CD4-positive, alpha-beta memory T cell (primary cell): ENCODE data around the gene TP53TG3. TPM values are rescaled to one million over a fixed set of nuclear protein-coding genes. Genes with fewer than 3 reads are reported as not detected.
"Not testable (repeated sequence)": the region's sequence is repeated elsewhere in the genome, so short reads cannot be mapped to it uniquely, and the experiment has no call there.

Experiments used
- CTCF ChIA-PET: fragments of 350-600 bp; sonication (Branson Sonifier 250); formaldehyde crosslinking; loops from one replicate; lab custom pipeline; 2021; ENCODE audit warnings: inconsistent platforms; ENCODE audit not compliant: partially characterized antibody; lab: Charles Lee
- POLR2A ChIA-PET: fragments of 350-600 bp; sonication (Branson Sonifier 250); formaldehyde crosslinking; loops from one replicate; lab custom pipeline; 2021; ENCODE audit not compliant: partially characterized antibody; lab: Charles Lee
- DNase-seq, 5 donors: peaks; one replicate each; pipeline versions ENCODE4 v3.0.0 to v3.0.0-alpha.2; 2020 to 2022; ENCODE audit warnings: mixed read lengths in 1 of 5
- H3K27ac ChIP-seq: one replicate; pipeline ENCODE4 v1.7.0; 2013; ENCODE audit warnings: low read depth, low read length
- H3K27me3 ChIP-seq: 2 replicates; pipeline ENCODE4 v1.7.0; 2013; ENCODE audit warnings: mild to moderate bottlenecking, low read length, moderate library complexity; ENCODE audit not compliant: insufficient read depth
- H3K36me3 ChIP-seq: 2 replicates; pipeline ENCODE4 v1.7.0; 2013; ENCODE audit warnings: mild to moderate bottlenecking, low read length, moderate library complexity; ENCODE audit not compliant: insufficient read depth
- H3K4me1 ChIP-seq: 2 replicates; pipeline ENCODE4 v1.7.0; 2013; ENCODE audit warnings: mild to moderate bottlenecking, low read length, moderate library complexity; ENCODE audit not compliant: insufficient read depth
- H3K4me3 ChIP-seq, 2 donors: one replicate each; pipeline ENCODE4 v1.7.0; 2013; ENCODE audit warnings: low read length in 2 of 2, mild to moderate bottlenecking in 1 of 2
- H3K9me3 ChIP-seq, 2 donors: one replicate each; pipeline ENCODE4 v1.7.0; 2013; ENCODE audit warnings: low read length in 2 of 2, control low read depth in 1 of 2; ENCODE audit not compliant: control insufficient read depth in 1 of 2
- H3K27ac Mint-ChIP-seq, 7 donors: one replicate each; pipeline ENCODE4 v1.8.0; 2020 to 2021; ENCODE audit warnings: mixed read lengths in 7 of 7, mild to moderate bottlenecking in 6 of 7, inconsistent platforms in 3 of 7, moderate library complexity in 3 of 7
- H3K27me3 Mint-ChIP-seq, 2 donors: one replicate each; pipeline ENCODE4 v1.8.0; 2020 to 2021; ENCODE audit warnings: mixed read lengths in 2 of 2
- H3K36me3 Mint-ChIP-seq, 2 donors: one replicate each; pipeline ENCODE4 v1.8.0; 2020 to 2021; ENCODE audit warnings: mixed read lengths in 2 of 2, inconsistent platforms in 1 of 2, mild to moderate bottlenecking in 1 of 2
- H3K4me1 Mint-ChIP-seq, 4 donors: one replicate each; pipeline ENCODE4 v1.8.0; 2020 to 2021; ENCODE audit warnings: mixed read lengths in 4 of 4, mild to moderate bottlenecking in 1 of 4
- H3K4me3 Mint-ChIP-seq, 8 donors: one replicate each; pipeline ENCODE4 v1.8.0; 2020 to 2021; ENCODE audit warnings: mixed read lengths in 8 of 8, mild to moderate bottlenecking in 7 of 8, moderate library complexity in 6 of 8, inconsistent platforms in 3 of 8
- H3K9me3 Mint-ChIP-seq, 8 donors: one replicate each; pipeline ENCODE4 v1.8.0; 2020 to 2021; ENCODE audit warnings: mixed read lengths in 8 of 8, mild to moderate bottlenecking in 5 of 8, inconsistent platforms in 3 of 8, moderate library complexity in 1 of 8
- intact Hi-C: fragments of 100-400 bp; cut with micrococcal nuclease; formaldehyde crosslinking; loops from one replicate; pipeline ENCODE4 v1.15.1; 2023
- polyA plus RNA-seq, 2 donors: library from polyadenylated mRNA; unstranded; fragments of 300-500 nt; fragmentation: Illumina TruSeq; gene quantifications; one replicate each; pipeline ENCODE4 v1.2.3, GENCODE V29; 2021
- total RNA-seq, 2 experiments: library from RNA; stranded (reverse); gene quantifications; one replicate each; pipeline ENCODE4 v1.2.3, GENCODE V29; 2021

Gene TP53TG3, protein sequence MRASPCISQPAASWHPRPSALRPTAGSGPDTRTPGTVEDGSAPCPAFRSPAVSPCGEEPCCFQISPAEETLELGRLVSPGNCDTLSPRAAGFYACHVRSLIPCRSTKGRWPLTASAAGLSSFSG
- total RNA-seq (not detected), polyA plus RNA-seq (not detected)

DNA sequence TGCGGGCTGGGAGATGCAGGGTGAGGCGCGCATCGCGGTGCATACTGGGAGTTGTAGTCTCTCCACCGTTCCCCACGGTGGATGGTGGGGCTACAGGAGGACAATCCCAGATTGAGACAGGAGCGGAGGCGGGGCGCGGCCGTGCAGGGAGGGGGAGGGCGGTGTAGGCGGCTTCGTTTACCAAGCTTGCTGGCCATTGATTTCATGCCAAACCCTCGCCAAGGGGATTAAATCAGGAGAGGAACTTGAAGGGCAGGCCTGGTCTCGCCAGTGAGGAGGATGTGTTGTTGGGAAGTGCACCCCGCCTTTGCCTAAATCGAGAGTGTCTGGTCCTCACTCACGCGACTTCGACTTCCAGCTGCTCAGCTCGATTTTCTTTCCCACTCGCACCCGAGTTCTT lies at the start of gene TP53TG3:
TSS of gene TP53TG3 (minus strand) at position 101 of the 400 bp plus-strand sequence. CDS start at position 33, 68 bp downstream.
- H3K4me3 Mint-ChIP-seq, H3K9me3 Mint-ChIP-seq, H3K4me3 ChIP-seq, H3K27ac ChIP-seq, POLR2A ChIA-PET, H3K36me3 ChIP-seq, H3K27me3 ChIP-seq, CTCF ChIA-PET, H3K4me1 ChIP-seq, H3K4me1 Mint-ChIP-seq, H3K36me3 Mint-ChIP-seq, H3K27ac Mint-ChIP-seq, H3K9me3 ChIP-seq, H3K27me3 Mint-ChIP-seq, intact Hi-C loops, DNase-seq: not testable (repeated sequence)

DNA sequence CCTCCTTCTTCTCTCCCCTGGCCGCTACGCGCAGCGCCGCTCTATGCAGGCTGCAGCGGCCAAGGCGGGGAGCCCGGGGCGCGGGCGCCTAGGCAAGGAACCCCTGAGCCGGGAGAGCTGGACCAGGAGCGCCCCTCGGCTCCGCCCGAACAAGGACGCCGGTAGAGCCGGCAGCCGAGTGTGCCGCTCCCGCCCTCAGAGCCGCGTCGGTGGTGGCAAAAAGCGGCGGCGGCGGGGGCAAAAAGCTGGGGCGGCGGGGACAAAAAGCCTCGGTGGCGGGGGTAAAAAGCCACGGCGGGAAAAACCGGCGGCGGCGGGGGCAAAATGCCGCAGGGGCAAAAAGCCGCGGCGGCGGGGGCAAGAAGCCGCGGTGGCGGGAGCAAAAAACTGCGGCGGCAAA lies 25.1 kb downstream of the TP53TG3 start:
- H3K4me3 Mint-ChIP-seq, H3K4me3 ChIP-seq, H3K9me3 Mint-ChIP-seq, H3K4me1 Mint-ChIP-seq, H3K27ac ChIP-seq, CTCF ChIA-PET, H3K36me3 ChIP-seq, H3K27me3 ChIP-seq, DNase-seq, H3K36me3 Mint-ChIP-seq, H3K27ac Mint-ChIP-seq, POLR2A ChIA-PET, H3K4me1 ChIP-seq, intact Hi-C loops, H3K27me3 Mint-ChIP-seq, H3K9me3 ChIP-seq: not testable (repeated sequence)

DNA sequence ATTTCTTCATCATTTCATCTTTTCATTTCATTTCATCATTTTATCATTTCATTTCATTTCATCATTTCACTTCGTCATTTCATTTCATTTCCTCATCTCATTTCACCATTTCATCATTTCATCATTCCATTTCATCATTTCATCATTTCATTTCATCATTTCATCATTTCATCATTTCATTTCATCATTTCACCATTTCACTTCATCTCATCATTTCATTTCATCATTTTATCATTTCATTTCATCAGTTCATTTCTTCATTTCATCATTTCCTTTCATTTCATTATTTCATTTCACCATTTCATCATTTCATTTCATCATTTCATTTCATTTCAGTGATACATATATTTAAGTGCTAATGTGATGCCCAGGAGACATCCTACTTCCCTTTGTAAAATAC lies 28.4 kb downstream of the TP53TG3 start:
- CTCF ChIA-PET = not testable (repeated sequence)
- peaks cover 2 to 17% (median 13%) of the 10 kb centered on the region in 8 donors for H3K9me3 Mint-ChIP-seq

DNA sequence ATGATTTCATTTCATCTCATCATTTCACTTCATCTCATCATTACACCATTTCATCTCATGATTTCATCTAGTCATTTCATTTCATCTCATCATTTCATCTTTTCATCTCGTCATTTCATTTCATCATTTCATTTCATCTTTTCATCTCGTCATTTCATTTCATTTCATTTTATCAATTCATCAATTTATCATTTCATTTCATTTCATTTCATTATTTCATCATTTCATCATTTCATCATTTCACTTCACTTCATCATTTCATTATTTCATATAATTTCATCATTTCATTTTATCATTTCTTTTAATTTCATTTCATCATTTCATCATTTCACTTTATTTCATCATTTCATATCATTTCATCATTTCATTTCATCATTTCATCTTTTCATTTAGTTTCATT lies 29.2 kb downstream of the TP53TG3 start:
- intact Hi-C loops, H3K4me3 Mint-ChIP-seq, H3K27me3 ChIP-seq, POLR2A ChIA-PET, H3K27ac Mint-ChIP-seq, H3K27me3 Mint-ChIP-seq, H3K4me3 ChIP-seq, H3K27ac ChIP-seq, H3K36me3 Mint-ChIP-seq, H3K4me1 ChIP-seq, DNase-seq, H3K4me1 Mint-ChIP-seq, CTCF ChIA-PET, H3K9me3 ChIP-seq, H3K36me3 ChIP-seq: not testable (repeated sequence)
- H3K9me3 Mint-ChIP-seq = peaks cover 2 to 17% (median 13%) of the 10 kb centered on the region in 8 donors

More for the DNA sequence above, 28.4 kb downstream of the TP53TG3 start:
- H3K4me1 Mint-ChIP-seq, H3K36me3 ChIP-seq, H3K27ac Mint-ChIP-seq, H3K9me3 ChIP-seq, H3K27ac ChIP-seq, POLR2A ChIA-PET, intact Hi-C loops, DNase-seq, H3K27me3 Mint-ChIP-seq, H3K4me3 ChIP-seq, H3K36me3 Mint-ChIP-seq, H3K4me1 ChIP-seq, H3K27me3 ChIP-seq, H3K4me3 Mint-ChIP-seq: not testable (repeated sequence)

DNA sequence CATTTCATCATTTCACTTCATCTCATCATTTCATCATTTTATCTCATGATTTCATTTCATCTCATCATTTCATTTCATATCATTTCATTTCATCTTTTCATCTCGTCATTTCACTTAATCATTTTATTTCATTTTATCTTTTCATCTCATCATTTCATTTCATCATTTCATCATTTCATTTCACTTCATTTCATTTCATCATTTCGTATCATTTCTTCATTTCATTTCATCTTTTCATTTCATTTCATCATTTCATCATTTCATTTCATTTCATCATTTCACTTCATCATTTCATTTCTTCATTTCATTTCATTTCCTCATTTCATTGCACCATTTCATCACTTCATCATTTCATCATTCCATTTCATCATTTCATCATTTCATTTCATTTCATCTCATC lies 29.8 kb downstream of the TP53TG3 start:
- H3K27ac ChIP-seq, H3K36me3 Mint-ChIP-seq, H3K4me3 ChIP-seq, H3K36me3 ChIP-seq, H3K9me3 ChIP-seq, DNase-seq, intact Hi-C loops, H3K4me1 Mint-ChIP-seq, H3K4me3 Mint-ChIP-seq, H3K4me1 ChIP-seq, H3K27ac Mint-ChIP-seq, H3K27me3 ChIP-seq, H3K27me3 Mint-ChIP-seq, CTCF ChIA-PET, POLR2A ChIA-PET: not testable (repeated sequence)
- peaks cover 2 to 17% (median 13%) of the 10 kb centered on the region in 8 donors for H3K9me3 Mint-ChIP-seq

DNA sequence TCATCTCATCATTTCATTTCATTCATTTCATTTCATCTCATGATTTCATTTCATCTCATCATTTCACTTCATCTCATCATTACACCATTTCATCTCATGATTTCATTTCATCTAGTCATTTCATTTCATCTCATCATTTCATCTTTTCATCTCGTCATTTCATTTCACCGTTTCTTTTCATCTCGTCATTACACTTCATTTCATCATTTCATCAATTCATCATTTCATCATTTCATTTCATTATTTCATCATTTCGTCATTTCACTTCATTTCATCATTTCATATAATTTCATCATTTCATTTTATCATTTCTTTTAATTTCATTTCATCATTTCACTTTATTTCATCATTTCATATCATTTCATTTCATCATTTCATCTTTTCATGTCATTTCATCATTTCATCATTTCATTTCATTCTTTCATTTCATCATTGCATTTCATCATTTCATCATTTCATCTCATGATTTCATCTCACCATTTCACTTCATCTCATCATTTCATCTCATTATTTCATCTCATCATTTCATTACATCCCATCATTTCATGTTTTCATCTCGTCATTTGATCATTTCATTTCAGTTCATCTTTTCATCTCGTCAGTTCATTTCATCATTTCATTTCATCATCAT lies 30.6 kb downstream of the TP53TG3 start:
- H3K36me3 ChIP-seq, H3K27ac ChIP-seq, H3K4me3 ChIP-seq, DNase-seq, H3K4me3 Mint-ChIP-seq, H3K4me1 Mint-ChIP-seq, CTCF ChIA-PET, intact Hi-C loops, POLR2A ChIA-PET, H3K9me3 ChIP-seq, H3K27me3 ChIP-seq, H3K36me3 Mint-ChIP-seq, H3K4me1 ChIP-seq, H3K27me3 Mint-ChIP-seq: not testable (repeated sequence)
- peak overlapping the region in 1 of 7 donors; percentile 91 for H3K27ac Mint-ChIP-seq
- H3K9me3 Mint-ChIP-seq = peaks cover 2 to 17% (median 13%) of the 10 kb centered on the region in 8 donors

DNA sequence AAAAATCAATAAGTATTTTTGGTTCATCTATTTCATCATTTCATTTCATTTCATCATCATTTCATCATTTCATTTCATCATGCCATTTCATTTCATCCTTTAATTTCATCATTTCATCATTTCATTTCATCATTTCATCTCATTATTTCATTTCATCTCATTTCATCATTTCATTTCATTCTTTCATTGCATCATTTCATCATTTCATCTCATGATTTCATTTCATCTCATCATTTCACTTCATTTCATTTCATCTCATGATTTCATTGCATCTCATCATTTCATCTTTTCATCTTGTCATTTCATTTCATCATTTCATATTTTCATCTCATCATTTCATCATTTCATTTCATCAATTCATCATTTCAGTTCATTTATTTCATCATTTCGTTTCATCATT lies 31.2 kb downstream of the TP53TG3 start:
- H3K4me3 Mint-ChIP-seq, DNase-seq, H3K27me3 Mint-ChIP-seq, H3K36me3 ChIP-seq, H3K4me1 ChIP-seq, H3K27ac ChIP-seq, intact Hi-C loops, H3K27ac Mint-ChIP-seq, CTCF ChIA-PET, H3K4me3 ChIP-seq, H3K27me3 ChIP-seq, POLR2A ChIA-PET, H3K9me3 ChIP-seq, H3K36me3 Mint-ChIP-seq, H3K4me1 Mint-ChIP-seq: not testable (repeated sequence)
- H3K9me3 Mint-ChIP-seq = peaks cover 2 to 17% (median 13%) of the 10 kb centered on the region in 8 donors
